ENCODE measurements around the gene CRYGC.

CRYGC gene, protein sequence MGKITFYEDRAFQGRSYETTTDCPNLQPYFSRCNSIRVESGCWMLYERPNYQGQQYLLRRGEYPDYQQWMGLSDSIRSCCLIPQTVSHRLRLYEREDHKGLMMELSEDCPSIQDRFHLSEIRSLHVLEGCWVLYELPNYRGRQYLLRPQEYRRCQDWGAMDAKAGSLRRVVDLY

DNA sequence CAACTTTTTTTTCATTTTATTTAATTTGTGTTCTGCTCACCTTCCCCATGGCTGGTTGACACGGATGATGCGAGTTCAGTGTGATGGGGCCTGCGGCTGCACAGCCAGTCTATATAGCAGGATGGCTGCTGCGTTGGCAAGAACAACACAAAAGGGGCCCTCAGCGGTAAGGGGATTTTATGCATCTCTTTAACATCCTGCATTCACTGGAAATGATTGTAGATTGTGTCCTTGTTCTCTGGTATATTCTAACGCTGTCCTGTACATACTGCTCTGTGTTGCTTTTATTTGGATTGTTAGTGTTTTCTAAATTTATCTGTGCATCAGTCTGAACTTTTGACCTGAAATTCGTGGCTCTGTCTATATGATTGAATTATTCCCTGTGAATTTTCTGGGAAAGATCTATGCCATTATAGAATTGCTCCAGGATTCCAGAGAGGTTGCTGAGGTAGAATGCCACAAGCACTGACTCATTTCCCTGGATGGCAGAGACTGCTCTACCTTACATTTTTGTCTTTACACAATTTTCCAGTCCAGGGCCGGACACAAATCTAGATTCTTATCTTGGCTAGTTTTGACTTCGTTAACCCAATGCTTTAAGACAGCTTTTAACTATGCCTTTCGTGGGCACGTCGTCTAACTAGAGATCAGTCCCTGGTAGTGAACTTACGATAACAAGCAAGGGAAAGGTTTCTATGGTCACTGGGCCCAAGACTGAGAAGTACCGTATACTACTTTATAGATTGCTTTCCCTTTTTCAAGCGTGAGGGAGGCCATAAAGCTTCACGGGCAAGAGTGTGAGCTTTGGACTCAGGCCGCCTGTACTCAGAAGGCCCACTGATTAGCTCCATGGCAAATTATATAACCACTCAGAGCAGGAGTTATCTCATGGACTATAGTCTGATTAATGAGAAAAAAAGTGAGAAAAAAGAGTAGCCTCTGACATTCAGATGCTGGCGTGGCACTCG lies at the start of gene CRYGC:
Gene CRYGC (minus strand): TSS at position 85 of the 968 bp plus-strand sequence. CDS start 36 bp downstream, at position 49.
- no peak for DNase-seq (ENCODE audit: low read depth)
- no peak within 1 kb of the TSS for H3K4me3 ChIP-seq (ENCODE audit: low read depth, low read length)
- in situ Hi-C loops (cut with HindIII; ENCODE audit: low sequenced_read_pairs), result no loop called here
- TF ChIP-seq, protein P1, sequence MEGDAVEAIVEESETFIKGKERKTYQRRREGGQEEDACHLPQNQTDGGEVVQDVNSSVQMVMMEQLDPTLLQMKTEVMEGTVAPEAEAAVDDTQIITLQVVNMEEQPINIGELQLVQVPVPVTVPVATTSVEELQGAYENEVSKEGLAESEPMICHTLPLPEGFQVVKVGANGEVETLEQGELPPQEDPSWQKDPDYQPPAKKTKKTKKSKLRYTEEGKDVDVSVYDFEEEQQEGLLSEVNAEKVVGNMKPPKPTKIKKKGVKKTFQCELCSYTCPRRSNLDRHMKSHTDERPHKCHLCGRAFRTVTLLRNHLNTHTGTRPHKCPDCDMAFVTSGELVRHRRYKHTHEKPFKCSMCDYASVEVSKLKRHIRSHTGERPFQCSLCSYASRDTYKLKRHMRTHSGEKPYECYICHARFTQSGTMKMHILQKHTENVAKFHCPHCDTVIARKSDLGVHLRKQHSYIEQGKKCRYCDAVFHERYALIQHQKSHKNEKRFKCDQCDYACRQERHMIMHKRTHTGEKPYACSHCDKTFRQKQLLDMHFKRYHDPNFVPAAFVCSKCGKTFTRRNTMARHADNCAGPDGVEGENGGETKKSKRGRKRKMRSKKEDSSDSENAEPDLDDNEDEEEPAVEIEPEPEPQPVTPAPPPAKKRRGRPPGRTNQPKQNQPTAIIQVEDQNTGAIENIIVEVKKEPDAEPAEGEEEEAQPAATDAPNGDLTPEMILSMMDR (IDR thresholded peaks at IDR 0.05; ENCODE audit: low read depth, low read length, missing control alignments), result no peak

DNA sequence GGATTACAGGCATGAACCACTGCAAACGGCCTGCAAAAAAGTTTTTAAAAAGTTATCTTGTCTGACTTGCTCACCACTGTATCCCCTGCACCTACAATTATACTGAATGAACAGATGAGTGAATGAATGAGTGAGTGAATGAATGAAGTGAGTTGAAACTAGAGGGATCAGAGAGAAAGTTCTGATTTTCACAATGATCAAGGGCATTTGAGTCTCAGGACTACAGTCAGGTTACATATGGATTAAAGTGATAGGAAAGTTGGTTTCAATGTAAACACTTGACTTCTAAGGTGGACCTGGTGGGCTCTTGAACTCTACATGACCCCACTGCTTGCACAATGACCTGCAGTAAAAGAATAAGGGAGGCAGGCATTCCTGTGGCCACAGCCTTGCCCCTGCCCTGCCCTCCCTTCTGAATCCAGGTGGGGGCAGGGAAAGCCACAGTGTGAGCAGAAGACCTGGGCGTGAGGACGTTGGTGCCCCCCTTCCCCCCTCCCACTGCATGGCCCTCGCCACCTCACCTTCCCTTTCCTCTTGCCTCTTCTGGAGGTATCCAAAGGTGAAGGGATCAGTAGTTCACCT lies 49.5 kb upstream of the CRYGC start:
- TF ChIP-seq, protein P1 (IDR thresholded peaks at IDR 0.05; ENCODE audit: low read depth, low read length, missing control alignments), result no peak
- in situ Hi-C loops (cut with HindIII; ENCODE audit: low sequenced_read_pairs), result no loop called here
- DNase-seq (ENCODE audit: low read depth), result no peak

DNA sequence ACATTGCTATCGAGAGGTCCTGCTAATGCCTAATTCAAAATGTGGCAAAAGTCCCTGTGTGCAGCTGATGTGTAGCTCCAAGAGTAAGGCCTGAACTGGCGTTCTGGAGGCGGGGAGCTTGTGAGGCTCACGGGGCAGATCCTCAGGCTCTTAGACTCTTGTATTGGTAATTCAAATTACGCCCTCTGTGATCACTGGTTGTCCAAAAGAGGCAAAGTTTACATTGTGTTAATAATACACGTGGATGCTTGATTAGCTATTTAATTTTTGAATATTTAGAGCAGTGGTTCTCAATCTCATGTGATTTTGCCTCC lies 46.2 kb upstream of the CRYGC start:
- TF ChIP-seq, protein P1 (IDR thresholded peaks at IDR 0.05; ENCODE audit: low read depth, low read length, missing control alignments), result no peak
- no peak overlapping the region for H3K4me3 ChIP-seq (ENCODE audit: low read depth, low read length)
- no peak for DNase-seq (ENCODE audit: low read depth)
- in situ Hi-C loops (cut with HindIII; ENCODE audit: low sequenced_read_pairs), result no loop called here

More for the DNA sequence above, 49.5 kb upstream of the CRYGC start:
- H3K4me3 ChIP-seq (ENCODE audit: low read depth, low read length), result no peak overlapping the region

DNA sequence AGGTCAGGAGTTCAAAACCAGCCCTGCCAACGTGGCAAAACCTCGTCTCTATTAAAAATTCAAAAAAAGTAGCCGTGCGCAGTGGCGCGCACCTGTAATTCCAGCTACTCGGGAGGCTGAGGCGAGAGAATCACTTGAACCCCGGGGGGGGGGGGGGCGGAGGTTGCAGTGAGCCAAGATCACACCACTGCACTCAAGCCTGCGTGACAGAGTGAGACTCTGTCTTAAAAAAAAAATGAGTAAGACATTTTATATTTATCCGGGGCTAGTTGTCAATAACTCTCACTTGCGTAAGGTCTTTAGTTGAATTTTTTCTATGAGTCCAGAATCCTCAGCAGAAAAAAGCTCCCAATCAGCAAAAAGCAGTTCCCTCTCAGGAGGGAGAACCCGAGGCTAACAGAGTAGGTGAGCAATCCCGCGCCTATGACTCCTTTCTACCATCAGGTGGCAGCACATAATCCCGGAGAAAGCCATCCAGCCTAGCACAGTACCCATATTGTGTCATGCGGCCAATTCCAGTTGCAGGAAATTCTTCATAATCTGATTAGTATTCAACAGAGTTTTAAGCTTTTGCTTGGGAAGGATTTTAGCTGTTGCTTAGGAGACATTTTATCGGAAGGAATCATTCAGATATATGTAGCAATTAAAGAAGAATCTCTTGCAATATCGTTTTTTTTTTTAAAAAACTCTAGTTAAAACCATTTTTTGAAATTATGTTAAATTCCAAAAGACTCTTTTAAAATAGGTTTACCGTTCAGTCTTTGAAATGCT lies 45.6 kb upstream of the CRYGC start:
- TF ChIP-seq, protein P1 (IDR thresholded peaks at IDR 0.05; ENCODE audit: low read depth, low read length, missing control alignments), result peak; percentile 99
- H3K4me3 ChIP-seq (ENCODE audit: low read depth, low read length), result no peak overlapping the region
- in situ Hi-C loops (cut with HindIII; ENCODE audit: low sequenced_read_pairs), result no loop called here
- DNase-seq (ENCODE audit: low read depth), result peak; percentile 68

DNA sequence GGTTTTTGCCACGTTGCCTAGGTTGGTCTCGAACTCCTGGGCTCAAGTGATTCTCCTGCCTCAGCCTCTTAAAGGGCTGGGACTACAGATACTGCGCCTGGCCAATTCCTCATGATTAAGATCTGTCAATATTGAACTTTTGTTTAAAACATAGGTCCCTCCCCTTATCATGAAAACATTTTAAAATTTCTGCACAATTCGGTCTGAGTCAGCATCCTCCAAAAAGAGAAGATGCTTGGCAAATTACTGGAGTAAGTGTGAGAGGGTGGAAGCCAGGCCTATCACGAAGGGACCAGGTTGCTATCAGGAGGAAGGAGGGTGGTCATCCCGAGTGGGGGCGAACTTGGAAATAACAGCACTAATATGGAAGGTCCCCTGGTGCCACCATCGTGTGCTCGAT lies 44.5 kb upstream of the CRYGC start:
- no peak overlapping the region for H3K4me3 ChIP-seq (ENCODE audit: low read depth, low read length)

More for the DNA sequence above, 44.5 kb upstream of the CRYGC start:
- no peak for DNase-seq (ENCODE audit: low read depth)
- TF ChIP-seq, protein P1 (IDR thresholded peaks at IDR 0.05; ENCODE audit: low read depth, low read length, missing control alignments), result no peak
- in situ Hi-C loops (cut with HindIII; ENCODE audit: low sequenced_read_pairs), result no loop called here
